Superior temporal gyrus (tissue), 1 donor: ENCODE results near the gene UNC93B1.

ENCODE experiments used
- DNase-seq: peaks from one replicate; pipeline ENCODE4 v3.0.0-alpha.2; 2016; ENCODE audit errors: extremely low spot score

UNC93B1 gene

GRCh38 chr11:68003846-68004550, at the start of gene UNC93B1:
Gene UNC93B1, minus strand, starts transcription at chr11:68004097. Its CDS starts 54 bp downstream, at chr11:68004043.
- no peak for DNase-seq

GRCh38 chr11:68053117-68053516, 49.2 kb upstream of the UNC93B1 start:
- no peak for DNase-seq

GRCh38 chr11:68052137-68052873, 48.4 kb upstream of the UNC93B1 start:
- DNase-seq: no peak

- DNase-seq: no peak
These were observed 47.6 kb upstream of the UNC93B1 start for GRCh38 chr11:68051191-68052136.

- no peak for DNase-seq
These were observed 46.5 kb upstream of the UNC93B1 start for GRCh38 chr11:68050371-68050841.

GRCh38 chr11:68049509-68050370, 45.8 kb upstream of the UNC93B1 start:
- DNase-seq: no peak

- no peak for DNase-seq
These were observed 45.0 kb upstream of the UNC93B1 start for GRCh38 chr11:68048681-68049508.

- no peak for DNase-seq
These were observed 43.8 kb upstream of the UNC93B1 start for GRCh38 chr11:68047437-68048290.

GRCh38 chr11:68044898-68045351, 41.0 kb upstream of the UNC93B1 start:
- no peak for DNase-seq

- no peak for DNase-seq
These were observed 40.4 kb upstream of the UNC93B1 start for GRCh38 chr11:68044145-68044813.

- no peak for DNase-seq
These were observed 39.6 kb upstream of the UNC93B1 start for GRCh38 chr11:68043349-68044144.

GRCh38 chr11:68043029-68043348, 39.1 kb upstream of the UNC93B1 start:
- DNase-seq: no peak

- DNase-seq: no peak
These were observed 38.5 kb upstream of the UNC93B1 start for GRCh38 chr11:68042219-68043028.

GRCh38 chr11:68041617-68042218, 37.8 kb upstream of the UNC93B1 start:
- no peak for DNase-seq

GRCh38 chr11:68040957-68041591, 37.2 kb upstream of the UNC93B1 start:
- DNase-seq: no peak
